CD1c-positive myeloid dendritic cell (primary cell): ENCODE measurements around the gene PPEF2.
A peak's percentile ranks its signal among the peaks of the same experiment; 100 is the strongest.

Experiments
- DNase-seq: peaks from one replicate; pipeline ENCODE4 v3.0.0-alpha.2; 2016; ENCODE audit errors: extremely low spot score

The PPEF2 gene

DNA sequence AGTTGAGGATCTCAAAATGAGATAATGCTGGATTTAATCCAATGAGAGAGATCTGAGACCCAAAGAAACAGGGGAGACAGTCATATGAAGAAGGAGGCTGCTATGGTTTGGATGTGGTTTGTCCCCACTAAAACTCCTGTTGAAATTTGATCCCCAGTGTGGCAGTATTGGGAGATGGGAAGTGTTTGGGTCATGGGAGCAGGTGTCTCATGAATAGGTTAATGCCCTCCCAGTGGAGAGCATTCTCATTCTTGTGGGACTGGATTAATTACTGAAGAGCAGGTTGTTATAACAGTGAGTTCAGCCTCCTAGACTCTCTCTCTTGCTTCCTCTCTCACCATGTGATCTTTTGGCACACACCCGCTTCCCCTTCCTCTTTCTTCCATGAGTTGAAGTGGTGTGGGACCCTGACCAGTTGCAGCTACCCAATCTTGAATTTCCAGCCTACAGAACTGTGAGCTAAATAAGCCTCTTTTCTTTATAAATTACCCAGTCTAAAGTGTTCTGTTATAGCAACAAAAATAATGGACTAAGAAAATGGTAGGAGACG is 70.3 kb downstream of the PPEF2 start:
- DNase-seq: peak; percentile 48

DNA sequence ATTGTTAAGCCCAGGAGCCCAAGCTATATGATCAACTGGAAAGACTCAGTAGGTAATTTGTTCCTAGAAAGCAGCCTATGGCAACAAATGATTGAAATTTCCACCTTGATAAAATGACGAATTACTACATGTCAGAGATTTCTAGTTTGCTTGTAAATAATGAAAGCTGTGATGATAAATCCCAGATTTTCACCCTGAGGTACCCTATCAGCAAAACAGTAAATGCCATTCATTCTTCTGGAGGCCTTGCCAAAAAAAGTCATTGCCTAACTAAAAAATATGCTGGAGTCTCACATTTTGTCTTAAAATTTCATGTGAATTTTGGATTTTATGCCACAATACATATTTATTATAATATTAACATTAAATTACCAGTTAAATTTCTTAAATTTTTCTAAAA is 71.3 kb downstream of the PPEF2 start:
- no peak for DNase-seq

DNA sequence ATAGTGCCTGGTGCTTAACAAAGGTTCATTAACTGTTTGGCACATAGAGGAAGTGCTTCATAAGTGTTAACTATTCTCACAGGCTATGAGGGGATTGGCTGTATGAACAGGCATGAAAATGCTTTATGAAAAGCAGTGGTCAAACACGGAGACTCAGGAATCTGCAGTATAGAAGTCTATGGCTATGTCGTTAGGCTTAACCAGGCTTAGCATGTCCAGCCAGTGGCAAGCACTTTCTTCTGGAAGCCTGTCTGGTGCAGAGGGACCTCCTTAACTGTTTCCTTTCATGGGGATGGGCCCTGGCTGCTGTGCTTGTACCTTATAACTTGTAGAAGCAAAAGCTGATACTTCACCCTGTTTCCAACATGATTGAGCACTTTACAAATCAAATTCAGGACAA is 78.4 kb downstream of the PPEF2 start:
- no peak for DNase-seq

DNA sequence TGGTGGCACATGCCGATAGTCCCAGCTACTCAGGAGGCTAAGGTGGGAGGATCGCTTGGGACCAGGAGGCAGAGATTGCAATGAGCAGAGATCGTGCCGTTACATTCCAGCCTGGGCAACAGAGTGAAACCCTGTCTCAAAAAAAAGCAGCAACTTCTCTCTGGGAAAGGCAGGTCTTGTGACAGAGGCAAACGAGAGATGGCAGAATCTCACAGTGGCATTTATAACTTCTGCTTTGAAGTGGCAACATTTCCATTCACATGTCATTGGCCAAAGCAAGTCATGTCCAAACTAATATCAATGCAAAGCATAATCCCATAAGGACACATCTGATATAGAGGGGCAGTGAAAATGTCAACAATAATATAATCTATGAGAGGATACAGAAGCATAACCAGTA is 79.8 kb downstream of the PPEF2 start:
- no peak for DNase-seq

DNA sequence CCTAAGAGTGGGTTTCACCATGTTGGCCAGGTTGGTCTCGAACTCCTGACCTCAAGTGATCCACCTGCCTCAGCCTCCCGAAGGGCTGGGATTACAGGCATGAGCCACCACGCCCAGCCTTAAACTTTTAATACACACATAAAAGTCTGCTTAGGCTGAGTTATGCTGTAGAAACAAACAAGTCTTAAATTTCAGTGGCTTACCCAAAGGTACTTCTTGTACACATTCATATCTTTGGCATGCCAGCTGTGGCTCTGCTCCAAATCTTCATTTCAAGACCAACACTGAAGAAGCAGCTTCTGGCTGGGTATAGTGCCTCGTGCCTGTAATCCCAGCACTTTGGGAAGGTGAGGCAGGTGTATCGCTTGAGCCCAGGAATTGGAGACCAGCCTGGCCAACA is 80.3 kb downstream of the PPEF2 start:
- no peak for DNase-seq

DNA sequence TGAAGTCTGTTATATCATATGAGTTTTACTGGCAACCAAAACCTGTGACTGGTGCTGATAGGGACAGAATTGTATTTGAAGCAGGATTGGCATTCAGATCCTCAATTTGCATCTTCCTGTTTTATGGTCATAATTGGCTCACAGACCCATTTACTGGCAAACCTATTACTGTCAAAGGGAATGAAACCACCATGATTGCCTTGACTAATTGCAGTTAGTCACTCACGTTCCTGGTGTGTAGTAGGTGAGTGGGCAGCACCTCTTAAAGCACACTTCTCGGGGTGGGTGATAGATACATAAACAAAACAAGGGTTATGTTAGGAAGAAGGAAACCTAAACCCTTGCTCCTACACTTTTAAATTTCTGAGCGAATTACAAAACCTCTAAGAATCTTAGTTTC is 81.0 kb downstream of the PPEF2 start:
- no peak for DNase-seq

DNA sequence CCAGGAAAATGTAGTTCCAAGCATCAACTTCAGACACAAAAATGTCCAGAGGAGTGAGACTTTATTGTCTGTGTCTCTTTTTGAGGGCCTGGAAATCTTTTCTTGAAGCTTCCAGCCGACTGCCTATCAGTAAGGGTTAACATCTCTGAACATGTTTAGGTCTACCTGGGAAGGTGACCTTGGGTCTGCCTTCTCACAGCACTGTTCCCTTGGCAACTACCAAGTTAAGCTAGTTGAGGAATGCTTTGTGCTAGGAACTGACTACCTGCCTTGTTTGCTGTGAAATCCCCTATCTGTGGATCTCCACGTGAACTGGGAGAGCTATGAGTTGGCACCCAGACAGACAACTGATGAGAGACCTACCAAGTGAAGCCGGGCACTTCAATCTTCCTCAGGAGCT is 81.6 kb downstream of the PPEF2 start:
- DNase-seq: no peak

DNA sequence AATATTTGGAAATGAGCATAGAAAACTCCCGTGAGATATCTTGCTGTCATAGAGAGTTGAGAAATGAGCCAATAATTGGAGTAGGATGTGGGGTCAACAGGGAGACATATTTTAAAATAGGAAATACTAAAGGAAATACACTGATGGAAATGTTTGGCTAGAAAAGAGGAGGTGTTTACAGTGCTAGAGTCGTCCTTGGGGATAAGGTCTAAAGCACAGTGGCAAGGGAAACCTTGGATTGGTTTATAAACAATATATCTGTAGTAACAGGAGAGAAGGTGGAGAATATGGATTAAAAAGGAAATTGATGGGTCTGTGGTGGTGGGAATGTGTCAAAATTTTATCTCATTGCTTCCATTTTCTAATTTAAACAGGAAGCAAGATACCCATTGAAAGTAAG is 82.1 kb downstream of the PPEF2 start:
- DNase-seq: no peak

DNA sequence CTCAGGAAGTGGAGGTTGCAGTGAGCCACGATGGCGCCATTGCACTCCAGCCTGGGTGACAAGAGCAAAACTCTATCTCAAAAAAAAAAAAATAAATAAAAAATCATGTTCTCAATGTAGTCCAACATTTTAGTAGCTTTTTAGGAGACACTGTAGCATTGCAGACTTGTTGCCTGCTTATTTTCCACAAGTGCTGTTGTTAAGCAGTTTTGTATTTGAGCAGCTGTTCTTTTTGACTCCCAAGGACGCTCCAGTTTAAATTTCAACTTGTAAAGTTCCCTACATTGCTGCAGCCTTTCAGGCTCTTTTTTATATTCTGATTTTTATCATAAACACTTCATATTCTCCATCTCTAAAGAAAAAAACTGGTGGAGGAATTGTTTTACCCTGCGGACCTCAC is 83.1 kb downstream of the PPEF2 start:
- DNase-seq: no peak

DNA sequence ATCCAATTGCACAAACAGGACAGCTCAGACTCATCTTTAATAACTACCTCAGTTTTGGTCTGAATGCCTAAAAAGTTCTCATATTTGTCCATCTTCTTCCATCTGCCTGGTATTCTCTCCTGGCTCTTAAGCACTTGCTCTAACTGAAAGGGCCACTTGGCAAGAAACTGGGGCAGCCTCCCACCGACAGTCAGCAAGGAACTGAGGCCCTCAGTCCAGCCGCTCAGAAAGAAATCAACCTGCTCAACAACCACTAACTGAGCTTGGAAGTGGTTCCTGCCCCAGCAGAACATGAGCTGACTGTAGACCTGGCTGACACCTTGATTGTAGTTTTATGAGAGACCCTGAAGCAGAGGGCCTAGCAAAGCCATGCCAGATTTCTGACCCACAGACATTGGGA is 84.4 kb downstream of the PPEF2 start:
- DNase-seq: no peak
